22Rv1 (cell line): ENCODE measurements around the gene CCNL1.

Source experiments
- CTCF ChIP-seq: fragments of 450-650 bp; IDR thresholded peaks from 2 replicates; pipeline ENCODE4 v1.5.1; 2017; ENCODE audit warnings: mild to moderate bottlenecking
- ZFX ChIP-seq: fragments of 450-650 bp; IDR thresholded peaks from 2 replicates; pipeline ENCODE4 v1.6.1; 2017; ENCODE audit warnings: antibody characterized with exemption, borderline replicate concordance

- TF ChIP-seq CTCF: no peak
- no peak for TF ChIP-seq ZFX
These were observed 7.0 kb downstream of the CCNL1 start for GRCh38 chr3:157152930-157153329.
